ENCODE measurements around the gene CAPN2. TPM values are rescaled to one million over a fixed set of nuclear protein-coding genes. Genes with fewer than 3 reads are reported as not detected.

Gene CAPN2
- total and polyA plus RNA-seq, 2 donors from 2014 or later: 175 to 276 TPM

DNA sequence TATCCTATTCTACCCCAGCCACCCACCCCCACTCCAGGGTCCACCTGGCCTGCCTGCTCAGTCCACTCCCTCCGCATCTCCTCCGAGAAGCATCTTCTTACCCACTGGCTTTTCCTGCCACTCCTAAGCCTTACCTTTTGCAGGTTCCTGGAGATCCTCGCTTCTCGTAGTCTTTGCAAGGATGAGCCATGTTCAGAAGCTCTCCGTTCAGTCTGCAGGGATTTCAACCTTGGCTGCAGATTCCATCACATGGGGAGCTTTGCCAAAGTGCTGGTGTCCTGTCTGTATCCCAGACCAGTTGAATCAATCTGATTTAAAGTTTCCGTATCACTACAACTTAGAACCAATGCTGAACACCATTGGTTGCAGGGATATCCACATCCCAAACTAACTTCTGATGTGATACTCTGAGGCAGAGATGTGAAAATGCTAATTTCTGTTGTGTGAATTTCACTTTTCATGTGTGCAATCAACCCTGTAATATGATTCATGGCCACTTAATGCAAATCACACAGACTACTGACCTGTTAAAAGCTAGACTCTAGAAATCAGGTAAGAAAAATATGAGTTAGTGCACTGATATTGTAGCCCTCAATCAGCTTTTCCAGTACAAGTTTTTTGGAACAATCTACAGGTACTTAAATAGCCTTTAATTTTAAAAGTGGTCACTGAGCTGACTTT, 61.9 kb downstream of the CAPN2 start:
- no peak for FAIRE-seq
- H3K27me3 ChIP-seq (ENCODE audit: control insufficient read depth, insufficient read depth, low read length): no peaks in the 10 kb centered on the region
- TF ChIP-seq, protein P1, sequence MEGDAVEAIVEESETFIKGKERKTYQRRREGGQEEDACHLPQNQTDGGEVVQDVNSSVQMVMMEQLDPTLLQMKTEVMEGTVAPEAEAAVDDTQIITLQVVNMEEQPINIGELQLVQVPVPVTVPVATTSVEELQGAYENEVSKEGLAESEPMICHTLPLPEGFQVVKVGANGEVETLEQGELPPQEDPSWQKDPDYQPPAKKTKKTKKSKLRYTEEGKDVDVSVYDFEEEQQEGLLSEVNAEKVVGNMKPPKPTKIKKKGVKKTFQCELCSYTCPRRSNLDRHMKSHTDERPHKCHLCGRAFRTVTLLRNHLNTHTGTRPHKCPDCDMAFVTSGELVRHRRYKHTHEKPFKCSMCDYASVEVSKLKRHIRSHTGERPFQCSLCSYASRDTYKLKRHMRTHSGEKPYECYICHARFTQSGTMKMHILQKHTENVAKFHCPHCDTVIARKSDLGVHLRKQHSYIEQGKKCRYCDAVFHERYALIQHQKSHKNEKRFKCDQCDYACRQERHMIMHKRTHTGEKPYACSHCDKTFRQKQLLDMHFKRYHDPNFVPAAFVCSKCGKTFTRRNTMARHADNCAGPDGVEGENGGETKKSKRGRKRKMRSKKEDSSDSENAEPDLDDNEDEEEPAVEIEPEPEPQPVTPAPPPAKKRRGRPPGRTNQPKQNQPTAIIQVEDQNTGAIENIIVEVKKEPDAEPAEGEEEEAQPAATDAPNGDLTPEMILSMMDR (IDR thresholded peaks at IDR 0.05; ENCODE audit: borderline replicate concordance, extremely low read depth, insufficient read depth): no peak
- no peak overlapping the region for H3K4me3 ChIP-seq (ENCODE audit: low read length in 3 of 3)
- intact Hi-C loops (cut with DNase I): no loop called here
- no peak overlapping the region for H3K27ac ChIP-seq (ENCODE audit: low read depth in 2 of 2, low read length in 2 of 2)
- no peak overlapping the region for H3K9ac ChIP-seq (ENCODE audit: low read length in 3 of 3)
- no peaks in the 10 kb centered on the region for H3K9me3 ChIP-seq (ENCODE audit: control insufficient read depth in 2 of 3, insufficient read depth in 1 of 3, low read length in 3 of 3)
- H3K36me3 ChIP-seq (ENCODE audit: control insufficient read depth in 2 of 3, insufficient read depth in 3 of 3, low read length in 3 of 3): peaks cover 20 to 60% (median 46%) of the 10 kb centered on the region in 3 donors
- H3K4me1 ChIP-seq (ENCODE audit: control insufficient read depth in 2 of 3, insufficient read depth in 2 of 3, low read depth in 1 of 3, low read length in 3 of 3): peaks cover 0 to 7% (median 0%) of the 10 kb centered on the region in 3 donors
- no peak for DNase-seq

DNA sequence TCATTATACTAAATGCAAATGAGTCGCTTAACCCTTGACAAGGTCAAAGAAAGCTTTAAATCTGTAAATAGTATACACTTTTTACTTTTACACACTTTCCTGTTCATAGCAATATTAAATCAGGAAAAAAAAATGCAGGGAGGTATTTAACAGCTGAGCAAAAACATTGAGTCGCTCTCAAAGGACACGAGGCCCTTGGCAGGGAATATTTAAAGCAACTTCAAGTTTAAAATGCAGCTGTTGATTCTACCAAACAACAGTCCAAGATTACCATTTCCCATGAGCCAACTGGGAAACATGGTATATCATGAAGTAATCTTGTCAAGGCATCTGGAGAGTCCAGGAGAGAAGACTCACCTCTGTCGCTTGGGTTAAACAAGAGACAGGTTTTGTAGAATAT, 62.7 kb downstream of the CAPN2 start:
- no peak for DNase-seq
- intact Hi-C loops (cut with DNase I): no loop called here
- no peaks in the 10 kb centered on the region for H3K9me3 ChIP-seq (ENCODE audit: control insufficient read depth in 2 of 3, insufficient read depth in 1 of 3, low read length in 3 of 3)
- peaks cover 0 to 7% (median 0%) of the 10 kb centered on the region in 3 donors for H3K4me1 ChIP-seq (ENCODE audit: control insufficient read depth in 2 of 3, insufficient read depth in 2 of 3, low read depth in 1 of 3, low read length in 3 of 3)
- H3K27ac ChIP-seq (ENCODE audit: low read depth in 2 of 2, low read length in 2 of 2): no peak overlapping the region
- TF ChIP-seq, protein P1 (IDR thresholded peaks at IDR 0.05; ENCODE audit: borderline replicate concordance, extremely low read depth, insufficient read depth): no peak
- no peak overlapping the region for H3K9ac ChIP-seq (ENCODE audit: low read length in 3 of 3)
- peaks cover 20 to 60% (median 38%) of the 10 kb centered on the region in 3 donors for H3K36me3 ChIP-seq (ENCODE audit: control insufficient read depth in 2 of 3, insufficient read depth in 3 of 3, low read length in 3 of 3)
- H3K4me3 ChIP-seq (ENCODE audit: low read length in 3 of 3): no peak overlapping the region
- no peaks in the 10 kb centered on the region for H3K27me3 ChIP-seq (ENCODE audit: control insufficient read depth, insufficient read depth, low read length)
- FAIRE-seq: no peak

DNA sequence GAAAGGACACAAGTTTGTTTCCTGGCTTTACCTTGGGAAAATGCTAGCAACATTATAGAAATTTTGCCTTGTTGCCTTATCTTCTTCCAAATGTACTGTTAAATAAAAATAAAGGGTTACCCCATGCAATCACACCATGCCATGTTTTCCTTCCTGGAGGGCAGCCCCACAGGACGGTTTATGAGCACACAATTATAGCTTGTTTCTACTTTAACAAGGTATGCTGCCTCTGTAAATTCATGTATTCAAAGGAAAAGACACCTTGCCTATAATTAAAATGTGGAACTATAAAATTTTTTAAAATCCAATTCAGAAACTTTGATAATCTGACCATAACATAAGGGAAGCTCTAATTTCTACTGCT, 63.4 kb downstream of the CAPN2 start:
- DNase-seq: no peak
- no peaks in the 10 kb centered on the region for H3K27me3 ChIP-seq (ENCODE audit: control insufficient read depth, insufficient read depth, low read length)
- FAIRE-seq: no peak
- no peak overlapping the region for H3K9ac ChIP-seq (ENCODE audit: low read length in 3 of 3)
- intact Hi-C loops (cut with DNase I): no loop called here
- H3K27ac ChIP-seq (ENCODE audit: low read depth in 2 of 2, low read length in 2 of 2): peak overlapping the region in 1 of 2 donors; percentile 2
- H3K4me3 ChIP-seq (ENCODE audit: low read length in 3 of 3): no peak overlapping the region
- H3K9me3 ChIP-seq (ENCODE audit: control insufficient read depth in 2 of 3, insufficient read depth in 1 of 3, low read length in 3 of 3): no peaks in the 10 kb centered on the region
- TF ChIP-seq, protein P1 (IDR thresholded peaks at IDR 0.05; ENCODE audit: borderline replicate concordance, extremely low read depth, insufficient read depth): no peak
- peaks cover 0 to 7% (median 0%) of the 10 kb centered on the region in 3 donors for H3K4me1 ChIP-seq (ENCODE audit: control insufficient read depth in 2 of 3, insufficient read depth in 2 of 3, low read depth in 1 of 3, low read length in 3 of 3)
- H3K36me3 ChIP-seq (ENCODE audit: control insufficient read depth in 2 of 3, insufficient read depth in 3 of 3, low read length in 3 of 3): peaks cover 20 to 55% (median 36%) of the 10 kb centered on the region in 3 donors

Measured in kidney (tissue), 14 donors.